GM12891 (cell line): ENCODE measurements around the gene SURF4.

Source experiments
- PAX5 ChIP-seq: IDR thresholded peaks from 2 replicates; pipeline ENCODE4 v1.6.1; 2011; ENCODE audit warnings: low read length, moderate library complexity, mild to moderate bottlenecking; ENCODE audit not compliant: insufficient read depth, severe bottlenecking
- POLR2A ChIP-seq: IDR thresholded peaks from 2 replicates; pipeline ENCODE4 v1.6.1; 2011; ENCODE audit warnings: low read depth, low read length, control low read depth
- POLR2AphosphoS5 ChIP-seq: IDR thresholded peaks from 2 replicates; pipeline ENCODE4 v1.6.1; 2011; ENCODE audit warnings: low read depth, low read length, control low read depth
- SPI1 ChIP-seq: IDR thresholded peaks from 2 replicates; pipeline ENCODE4 v1.6.1; 2011; ENCODE audit warnings: low read depth, low read length, control low read depth
- TAF1 ChIP-seq: IDR thresholded peaks from 2 replicates; pipeline ENCODE4 v1.6.1; 2011; ENCODE audit warnings: low read depth, low read length, control low read depth

GRCh38 chr9:133408042-133408441 is 32.2 kb upstream of the SURF4 start:
- TF ChIP-seq POLR2A (no peak), SPI1 (no peak), POLR2AphosphoS5 (no peak), TAF1 (no peak), PAX5 (no peak)
